ENCODE results near the gene DNM2. TPM values are rescaled to one million over a fixed set of nuclear protein-coding genes. Genes with fewer than 3 reads are reported as not detected.
"Not testable (repeated sequence)": the region's sequence is repeated elsewhere in the genome, so short reads cannot be mapped to it uniquely, and the experiment has no call there.

The DNM2 gene
- total and polyA plus RNA-seq, 2 donors (not counting 1 experiment from before 2014, with no cell fraction given), result 42.6 to 76.8 TPM

DNA sequence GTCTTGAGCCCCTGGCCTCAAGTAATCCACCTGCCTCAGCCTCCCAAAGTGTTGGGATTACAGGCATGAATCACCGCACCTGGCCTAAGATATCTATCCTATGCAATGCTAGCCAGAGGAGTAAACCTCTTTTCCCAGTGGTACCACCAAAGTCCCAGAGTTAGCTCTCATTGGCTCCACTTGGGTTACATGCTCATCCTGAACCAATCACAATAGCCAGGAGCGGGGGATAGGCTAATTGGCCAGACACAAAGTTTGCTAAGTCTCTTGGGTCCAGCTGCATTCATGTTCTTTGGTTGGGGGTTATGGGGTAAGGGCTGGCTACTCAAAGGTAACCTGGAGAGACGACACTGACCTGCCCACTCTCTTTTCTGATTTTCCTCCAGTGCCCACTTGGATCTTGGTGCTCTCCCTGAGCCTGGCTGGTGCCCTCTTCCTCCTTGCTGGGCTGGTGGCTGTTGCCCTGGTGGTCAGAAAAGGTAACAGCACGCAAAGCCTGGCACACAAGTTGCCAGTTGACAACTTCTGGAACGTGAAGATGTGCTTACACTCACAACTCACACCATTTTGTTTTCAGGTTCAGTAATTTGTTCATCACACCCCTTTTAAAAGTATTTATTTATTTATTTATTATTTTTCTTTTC is 138.1 kb downstream of the DNM2 start:
- Histone ChIP-seq H3K4me2 (ENCODE audit: extremely low read depth, insufficient read depth, low read length) (no peak overlapping the region), H3K4me1 (ENCODE audit: control insufficient read depth, extremely low read depth, insufficient read depth, low read length) (no peaks in the 10 kb centered on the region), H3K27me3 (ENCODE audit: control insufficient read depth, insufficient read depth, low read length) (no peaks in the 10 kb centered on the region), H4K20me1 (ENCODE audit: control insufficient read depth, extremely low read depth, insufficient read depth, low read length) (no peaks in the 10 kb centered on the region), H3K79me2 (ENCODE audit: control insufficient read depth, insufficient read depth, low read length) (no peaks in the 10 kb centered on the region), H3K4me3 (replicated peaks in 1 of 4; ENCODE audit: control extremely low read depth in 1 of 4, insufficient read depth in 1 of 4, low read depth in 3 of 4, low read length in 4 of 4) (no peak overlapping the region), H3K9ac (ENCODE audit: insufficient read depth, low read length) (no peak overlapping the region), H3K27ac (ENCODE audit: insufficient read depth, low read length) (no peak overlapping the region), H3K36me3 (ENCODE audit: control insufficient read depth, insufficient read depth, low read length) (no peaks in the 10 kb centered on the region), H3K9me3 (ENCODE audit: control insufficient read depth, insufficient read depth, low read depth, low read length) (no peaks in the 10 kb centered on the region), H2AFZ (ENCODE audit: low read length) (no peak overlapping the region)
- TF ChIP-seq EZH2 (IDR thresholded peaks at IDR 0.05; ENCODE audit: low read length, missing control alignments), result no peak
- TF ChIP-seq, protein P1, sequence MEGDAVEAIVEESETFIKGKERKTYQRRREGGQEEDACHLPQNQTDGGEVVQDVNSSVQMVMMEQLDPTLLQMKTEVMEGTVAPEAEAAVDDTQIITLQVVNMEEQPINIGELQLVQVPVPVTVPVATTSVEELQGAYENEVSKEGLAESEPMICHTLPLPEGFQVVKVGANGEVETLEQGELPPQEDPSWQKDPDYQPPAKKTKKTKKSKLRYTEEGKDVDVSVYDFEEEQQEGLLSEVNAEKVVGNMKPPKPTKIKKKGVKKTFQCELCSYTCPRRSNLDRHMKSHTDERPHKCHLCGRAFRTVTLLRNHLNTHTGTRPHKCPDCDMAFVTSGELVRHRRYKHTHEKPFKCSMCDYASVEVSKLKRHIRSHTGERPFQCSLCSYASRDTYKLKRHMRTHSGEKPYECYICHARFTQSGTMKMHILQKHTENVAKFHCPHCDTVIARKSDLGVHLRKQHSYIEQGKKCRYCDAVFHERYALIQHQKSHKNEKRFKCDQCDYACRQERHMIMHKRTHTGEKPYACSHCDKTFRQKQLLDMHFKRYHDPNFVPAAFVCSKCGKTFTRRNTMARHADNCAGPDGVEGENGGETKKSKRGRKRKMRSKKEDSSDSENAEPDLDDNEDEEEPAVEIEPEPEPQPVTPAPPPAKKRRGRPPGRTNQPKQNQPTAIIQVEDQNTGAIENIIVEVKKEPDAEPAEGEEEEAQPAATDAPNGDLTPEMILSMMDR (conservative IDR thresholded peaks at IDR 0.05 in 1 of 2, IDR thresholded peaks at IDR 0.05 in 1 of 2; ENCODE audit: low read depth in 1 of 2, low read length in 2 of 2), result peak; percentile 32 to 52
- no peak for DNase-seq (ENCODE audit: low read depth in 2 of 2)

DNA sequence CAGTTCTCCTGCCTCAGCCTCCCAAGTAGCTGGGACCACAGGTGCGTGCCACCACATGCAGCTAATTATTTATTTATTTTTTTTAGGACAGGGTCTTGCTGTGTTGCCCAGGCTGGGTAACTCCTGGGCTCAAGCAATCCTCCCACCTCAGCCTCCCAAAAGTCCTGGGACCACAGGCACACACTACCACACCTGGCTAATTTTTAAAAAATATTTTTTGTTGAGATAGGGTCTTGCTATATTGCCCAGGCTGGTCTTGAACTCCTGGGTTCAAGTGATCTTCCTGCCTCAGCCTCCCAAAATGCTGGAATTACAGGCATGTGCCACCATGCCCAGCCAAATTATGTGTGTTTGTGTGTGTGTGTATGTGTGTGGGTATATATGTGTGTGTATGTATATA is 139.0 kb downstream of the DNM2 start:
- H3K4me1 ChIP-seq (ENCODE audit: control insufficient read depth, extremely low read depth, insufficient read depth, low read length); H3K27me3 ChIP-seq (ENCODE audit: control insufficient read depth, insufficient read depth, low read length); DNase-seq (ENCODE audit: low read depth in 2 of 2); H3K9ac ChIP-seq (ENCODE audit: insufficient read depth, low read length); H3K9me3 ChIP-seq (ENCODE audit: control insufficient read depth, insufficient read depth, low read depth, low read length); H4K20me1 ChIP-seq (ENCODE audit: control insufficient read depth, extremely low read depth, insufficient read depth, low read length); H3K27ac ChIP-seq (ENCODE audit: insufficient read depth, low read length); H3K36me3 ChIP-seq (ENCODE audit: control insufficient read depth, insufficient read depth, low read length); H3K4me3 ChIP-seq (replicated peaks in 1 of 4; ENCODE audit: control extremely low read depth in 1 of 4, insufficient read depth in 1 of 4, low read depth in 3 of 4, low read length in 4 of 4); H2AFZ ChIP-seq (ENCODE audit: low read length); H3K79me2 ChIP-seq (ENCODE audit: control insufficient read depth, insufficient read depth, low read length); H3K4me2 ChIP-seq (ENCODE audit: extremely low read depth, insufficient read depth, low read length): not testable (repeated sequence)

DNA sequence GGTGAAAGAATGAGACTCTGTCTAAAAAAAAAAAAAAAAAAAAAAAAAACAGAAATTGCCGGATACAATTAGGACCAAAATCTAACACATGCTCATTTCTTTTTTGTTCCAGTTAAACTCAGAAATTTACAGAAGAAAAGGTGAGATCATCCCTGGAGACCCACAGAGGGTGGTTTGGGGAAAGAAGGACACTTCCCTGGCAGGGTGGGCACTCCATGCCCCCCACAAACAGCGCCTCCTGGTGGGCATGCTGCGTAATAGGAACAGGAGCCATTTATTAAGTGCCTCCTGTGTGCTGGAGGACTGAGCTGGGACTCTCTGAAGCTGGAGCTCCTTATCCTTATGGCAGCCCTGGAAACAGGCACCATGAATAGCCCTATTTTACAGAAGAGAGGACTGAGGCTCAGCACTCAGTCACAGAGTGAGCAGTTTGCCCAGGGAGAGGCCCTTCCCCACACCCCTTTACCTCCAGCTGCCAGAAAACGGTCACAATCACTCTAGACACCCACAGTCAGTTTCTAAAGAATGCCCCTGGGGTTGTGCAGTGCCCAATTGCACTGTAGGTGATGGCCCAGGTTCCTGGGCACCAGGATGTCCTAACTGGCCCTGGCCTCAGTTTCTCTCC is 140.4 kb downstream of the DNM2 start:
- H3K4me2 ChIP-seq (ENCODE audit: extremely low read depth, insufficient read depth, low read length), result no peak overlapping the region
- no peak overlapping the region for H3K4me3 ChIP-seq (replicated peaks in 1 of 4; ENCODE audit: control extremely low read depth in 1 of 4, insufficient read depth in 1 of 4, low read depth in 3 of 4, low read length in 4 of 4)
- H3K9me3 ChIP-seq (ENCODE audit: control insufficient read depth, insufficient read depth, low read depth, low read length), result no peaks in the 10 kb centered on the region
- H3K4me1 ChIP-seq (ENCODE audit: control insufficient read depth, extremely low read depth, insufficient read depth, low read length), result no peaks in the 10 kb centered on the region
- H2AFZ ChIP-seq (ENCODE audit: low read length), result no peak overlapping the region
- no peaks in the 10 kb centered on the region for H3K27me3 ChIP-seq (ENCODE audit: control insufficient read depth, insufficient read depth, low read length)
- H3K79me2 ChIP-seq (ENCODE audit: control insufficient read depth, insufficient read depth, low read length), result no peaks in the 10 kb centered on the region
- no peak overlapping the region for H3K9ac ChIP-seq (ENCODE audit: insufficient read depth, low read length)
- no peaks in the 10 kb centered on the region for H4K20me1 ChIP-seq (ENCODE audit: control insufficient read depth, extremely low read depth, insufficient read depth, low read length)
- no peak for TF ChIP-seq EZH2 (IDR thresholded peaks at IDR 0.05; ENCODE audit: low read length, missing control alignments)
- TF ChIP-seq, protein P1 (conservative IDR thresholded peaks at IDR 0.05 in 1 of 2, IDR thresholded peaks at IDR 0.05 in 1 of 2; ENCODE audit: low read depth in 1 of 2, low read length in 2 of 2), result peak; percentile 86 to 88
- no peaks in the 10 kb centered on the region for H3K36me3 ChIP-seq (ENCODE audit: control insufficient read depth, insufficient read depth, low read length)
- H3K27ac ChIP-seq (ENCODE audit: insufficient read depth, low read length), result no peak overlapping the region
- peak in 1 of 2 donors; percentile 33 for DNase-seq (ENCODE audit: low read depth in 2 of 2)

Data from fibroblast of lung (primary cell).